ENCODE data around the gene ZNF615. TPM values are rescaled to one million over a fixed set of nuclear protein-coding genes. Genes with fewer than 3 reads are reported as not detected.

Gene ZNF615
- total RNA-seq, 120 experiments from 2014 or later, result 15.5 to 29.9 (median 22.6) TPM

Other genes starting within 250 kb of the ZNF615 start
- gene FPR2, start 247.0 kb downstream of the ZNF615 start, total RNA-seq, result 10 to 100 TPM in 1 of 120 experiments, 1 to 10 TPM in 48, under 1 TPM in 52, not detected in 19; 0.19 to 10.7 (median 0.99) TPM
- 1 to 10 TPM in 44 of 120 experiments, under 1 TPM in 66, not detected in 10; 0.17 to 4.0 (median 0.88) TPM for gene FPR3, start 213.1 kb downstream of the ZNF615 start, total RNA-seq
- gene ZNF577, start 120.3 kb downstream of the ZNF615 start, total RNA-seq, result 10 to 100 TPM; 18.9 to 73.4 (median 37.6) TPM
- gene ZNF649, start 103.2 kb downstream of the ZNF615 start, total RNA-seq, result 10 to 100 TPM; 11.3 to 46.1 (median 21.5) TPM
- 10 to 100 TPM in 15 of 120 experiments, 1 to 10 TPM in 105; 3.2 to 14.0 (median 7.5) TPM for gene ZNF613, start 80.7 kb downstream of the ZNF615 start, total RNA-seq
- gene ZNF350, start 21.4 kb downstream of the ZNF615 start, total RNA-seq, result 10 to 100 TPM in 115 of 120 experiments, 1 to 10 TPM in 5; 8.6 to 24.7 (median 13.9) TPM
- 10 to 100 TPM in 50 of 120 experiments, 1 to 10 TPM in 70; 7.1 to 15.2 (median 9.7) TPM for gene ZNF614, start 20.2 kb upstream of the ZNF615 start, total RNA-seq
- 10 to 100 TPM; 11.0 to 33.6 (median 18.4) TPM for gene ZNF432, start 40.6 kb upstream of the ZNF615 start, total RNA-seq
- gene ZNF841, start 87.6 kb upstream of the ZNF615 start, total RNA-seq, result 10 to 100 TPM; 19.5 to 42.8 (median 30.5) TPM
- gene ZNF616, start 131.7 kb upstream of the ZNF615 start, total RNA-seq, result 10 to 100 TPM in 72 of 120 experiments, 1 to 10 TPM in 48; 4.5 to 18.3 (median 10.6) TPM
- gene ZNF836, start 163.4 kb upstream of the ZNF615 start, total RNA-seq, result 10 to 100 TPM; 10.9 to 29.4 (median 18.2) TPM
- 100 to 1,000 TPM; 220 to 524 (median 400) TPM for gene PPP2R1A, start 181.8 kb upstream of the ZNF615 start, total RNA-seq